ENCODE data around the gene ACOT12. TPM values are rescaled to one million over a fixed set of nuclear protein-coding genes. Genes with fewer than 3 reads are reported as not detected.
"Not testable (repeated sequence)": the region's sequence is repeated elsewhere in the genome, so short reads cannot be mapped to it uniquely, and the experiment has no call there.

The ACOT12 gene
- total and polyA plus RNA-seq, 9 donors = 0.48 TPM; not detected in 8

DNA sequence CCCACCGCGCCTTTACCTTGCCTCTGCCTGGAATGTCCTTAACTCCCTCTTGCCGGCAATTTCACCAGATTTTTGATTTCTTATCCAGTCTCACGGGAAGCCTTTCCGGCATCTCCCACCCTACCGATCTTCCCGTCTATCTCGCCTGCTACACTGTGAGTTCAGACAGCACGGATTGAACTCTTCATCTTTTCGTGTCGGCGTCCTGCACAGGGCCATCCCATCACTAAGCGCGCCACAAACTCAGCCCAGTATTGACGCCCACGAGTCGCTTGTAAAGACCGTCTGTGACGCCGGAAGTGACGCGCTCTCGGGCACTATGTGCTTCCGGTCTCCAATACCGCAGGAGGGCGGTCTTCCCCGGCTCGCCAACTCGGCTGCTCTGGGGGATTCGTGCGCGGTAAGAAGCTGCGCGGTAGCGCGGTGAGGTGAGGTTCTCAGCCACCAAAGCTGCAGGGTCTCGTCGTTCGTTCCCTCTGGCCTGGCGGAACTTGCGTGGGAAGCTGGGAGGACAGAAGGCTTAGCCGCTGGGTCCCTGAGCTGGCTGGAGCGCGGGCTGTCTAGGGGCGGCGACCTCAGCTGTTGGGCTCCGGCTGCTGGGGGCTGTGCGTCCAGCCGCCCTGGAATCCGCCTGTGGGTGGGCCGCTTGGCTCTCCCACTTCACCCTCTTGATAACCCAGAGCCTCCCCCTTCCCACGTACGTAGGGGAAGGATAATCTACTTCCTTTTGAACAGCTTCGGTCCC is 92.5 kb downstream of the ACOT12 start, which contains the start of gene ZCCHC9:
TSS of gene ZCCHC9 (plus strand) at position 317 of the 745 bp plus-strand sequence. CDS start 3,171 bp downstream, outside the sequence.
- intact Hi-C loops (cut with DNase I) = no loop called here
- Histone ChIP-seq H3K4me1 (ENCODE audit: insufficient read depth) (peaks cover 10% of the 10 kb centered on the region), H3K9me3 (no peaks in the 10 kb centered on the region), H3K4me3 (peak within 1 kb of the TSS; percentile 56), H3K36me3 (no peaks in the 10 kb centered on the region), H3K27ac (peak within 1 kb of the TSS; percentile 72 to 76), H3K27me3 (no peaks in the 10 kb centered on the region)
- TF ChIP-seq EP300 (IDR thresholded peaks at IDR 0.05) (no peak), POLR2A (IDR thresholded peaks at IDR 0.05) (peak; percentile 84)
- TF ChIP-seq, protein P1, sequence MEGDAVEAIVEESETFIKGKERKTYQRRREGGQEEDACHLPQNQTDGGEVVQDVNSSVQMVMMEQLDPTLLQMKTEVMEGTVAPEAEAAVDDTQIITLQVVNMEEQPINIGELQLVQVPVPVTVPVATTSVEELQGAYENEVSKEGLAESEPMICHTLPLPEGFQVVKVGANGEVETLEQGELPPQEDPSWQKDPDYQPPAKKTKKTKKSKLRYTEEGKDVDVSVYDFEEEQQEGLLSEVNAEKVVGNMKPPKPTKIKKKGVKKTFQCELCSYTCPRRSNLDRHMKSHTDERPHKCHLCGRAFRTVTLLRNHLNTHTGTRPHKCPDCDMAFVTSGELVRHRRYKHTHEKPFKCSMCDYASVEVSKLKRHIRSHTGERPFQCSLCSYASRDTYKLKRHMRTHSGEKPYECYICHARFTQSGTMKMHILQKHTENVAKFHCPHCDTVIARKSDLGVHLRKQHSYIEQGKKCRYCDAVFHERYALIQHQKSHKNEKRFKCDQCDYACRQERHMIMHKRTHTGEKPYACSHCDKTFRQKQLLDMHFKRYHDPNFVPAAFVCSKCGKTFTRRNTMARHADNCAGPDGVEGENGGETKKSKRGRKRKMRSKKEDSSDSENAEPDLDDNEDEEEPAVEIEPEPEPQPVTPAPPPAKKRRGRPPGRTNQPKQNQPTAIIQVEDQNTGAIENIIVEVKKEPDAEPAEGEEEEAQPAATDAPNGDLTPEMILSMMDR (IDR thresholded peaks at IDR 0.05) = peak in 1 of 3 donors; percentile 28
- WGBS, 3 donors = 0% methylated on average over 38 to 54 of the region's 54 CpGs
- DNase-seq = peak; percentile 90 to 95 (median 92)

- H3K9me3 ChIP-seq = no peaks in the 10 kb centered on the region
- peaks cover 10% of the 10 kb centered on the region for H3K4me1 ChIP-seq (ENCODE audit: insufficient read depth)
- H3K4me3 ChIP-seq = peak overlapping the region; percentile 56
- TF ChIP-seq EP300 (IDR thresholded peaks at IDR 0.05) = no peak
- TF ChIP-seq POLR2A (IDR thresholded peaks at IDR 0.05) = no peak
- TF ChIP-seq, protein P1 (IDR thresholded peaks at IDR 0.05) = no peak
- intact Hi-C loops (cut with DNase I) = no loop called here
- H3K27me3 ChIP-seq = no peaks in the 10 kb centered on the region
- H3K27ac ChIP-seq = peak overlapping the region; percentile 72 to 76
- WGBS, 3 donors = 0 to 1% (median 0%) methylated on average over 2 of the region's 2 CpGs
- no peak for DNase-seq
- no peaks in the 10 kb centered on the region for H3K36me3 ChIP-seq
These were observed 93.0 kb downstream of the ACOT12 start for GRCh38 chr5:81300921-81301270.

- TF ChIP-seq, protein P1 (IDR thresholded peaks at IDR 0.05) = no peak
- WGBS, 3 donors = 75 to 78% (median 78%) methylated on average over 4 of the region's 4 CpGs
- DNase-seq = no peak
- H3K4me3 ChIP-seq = no peak overlapping the region
- H3K27me3 ChIP-seq = no peaks in the 10 kb centered on the region
- peaks cover 7% of the 10 kb centered on the region for H3K4me1 ChIP-seq (ENCODE audit: insufficient read depth)
- H3K9me3 ChIP-seq = peaks cover 0 to 3% of the 10 kb centered on the region in 2 donors
- no peaks in the 10 kb centered on the region for H3K36me3 ChIP-seq
- no peak overlapping the region for H3K27ac ChIP-seq
- intact Hi-C loops (cut with DNase I) = loop anchor here in 1 of 4 donors (10.0 kb wide), 1 partner anchor 63 kb away; the partner anchor contains the start of gene CKMT2
These were observed 96.4 kb downstream of the ACOT12 start for GRCh38 chr5:81297531-81297930.

- 93 to 95% (median 95%) methylated on average over 5 of the region's 5 CpGs for WGBS, 3 donors
- not testable (repeated sequence) for H3K4me1 ChIP-seq (ENCODE audit: insufficient read depth); H3K27me3 ChIP-seq; H3K4me3 ChIP-seq; H3K27ac ChIP-seq; H3K36me3 ChIP-seq; DNase-seq; H3K9me3 ChIP-seq
- intact Hi-C loops (cut with DNase I) = loop anchor here in 2 of 4 donors (5.0 to 10.0 kb wide), 2 partner anchors 37 to 59 kb away; partner anchors contain the start of gene CKMT2 (in 1 of the 2)
These were observed 99.9 kb downstream of the ACOT12 start for GRCh38 chr5:81294021-81294420.

DNA sequence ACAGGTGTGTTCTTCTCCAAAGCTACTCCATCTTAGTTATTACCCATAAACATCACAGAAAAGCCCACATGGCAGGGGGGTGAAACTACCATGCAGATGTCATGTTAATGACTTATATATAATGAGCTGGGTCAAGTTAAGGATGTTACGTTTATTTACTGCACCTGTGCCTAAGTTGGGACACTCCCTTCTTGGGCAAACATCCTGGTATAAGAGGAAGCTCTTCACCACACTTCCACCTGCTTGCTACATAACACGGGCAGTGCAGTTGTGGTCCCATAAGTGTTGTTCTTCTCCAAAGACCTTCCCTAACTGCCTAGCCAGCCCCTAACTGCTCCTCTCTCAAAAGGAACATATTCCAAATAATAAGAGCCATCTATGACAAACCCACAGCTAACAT is 101.8 kb downstream of the ACOT12 start:
- WGBS, 3 donors = 92 to 96% (median 94%) methylated on average over 2 of the region's 2 CpGs
- no peaks in the 10 kb centered on the region for H3K27me3 ChIP-seq
- H3K9me3 ChIP-seq = peaks cover 0 to 4% of the 10 kb centered on the region in 2 donors
- TF ChIP-seq POLR2A (IDR thresholded peaks at IDR 0.05) = no peak
- no peak for TF ChIP-seq EP300 (IDR thresholded peaks at IDR 0.05)
- TF ChIP-seq, protein P1 (IDR thresholded peaks at IDR 0.05) = no peak
- H3K4me3 ChIP-seq = no peak overlapping the region
- H3K36me3 ChIP-seq = no peaks in the 10 kb centered on the region
- intact Hi-C loops (cut with DNase I) = loop anchor here in 2 of 4 donors (5.0 to 10.0 kb wide), 2 partner anchors 35 to 57 kb away; partner anchors contain the start of gene CKMT2 (in 1 of the 2)
- no peak for DNase-seq
- no peaks in the 10 kb centered on the region for H3K4me1 ChIP-seq (ENCODE audit: insufficient read depth)
- H3K27ac ChIP-seq = no peak overlapping the region
